RWPE1 (cell line): Measurements from ENCODE around the gene IFI44.

Source experiments
- CTCF ChIA-PET: fragments of 350-600 bp; sonication (Branson Sonifier 250); formaldehyde crosslinking; extraction: SDS; loops from one replicate; lab custom pipeline; 2021; lab: Yijun Ruan, JAX
- POLR2A ChIA-PET: fragments of 400-600 bp; formaldehyde crosslinking; extraction: SDS; loops from one replicate; lab custom pipeline; 2020; ENCODE audit warnings: antibody characterized with exemption; ENCODE audit not compliant: low non-redundant PET; lab: Yijun Ruan, JAX
- DNase-seq: peaks from one replicate; pipeline ENCODE4 v3.0.0; 2012; ENCODE audit warnings: low spot score
- H3K27ac ChIP-seq: fragments of 450-650 bp; 2 replicates; pipeline ENCODE4 v1.5.1; 2017
- CTCF ChIP-seq: fragments of 450-650 bp; conservative IDR thresholded peaks from 2 replicates; pipeline ENCODE4 v1.5.1; 2017; ENCODE audit warnings: low read depth, mild to moderate bottlenecking

Gene IFI44

GRCh38 chr1:78690516-78690915, 40.9 kb downstream of the IFI44 start:
- no peak for DNase-seq
- ChIA-PET POLR2A (no interaction called here), CTCF (interaction anchor here (0.6 kb wide), 1 partner anchor 62 kb away, joined by 4 read pairs; no protein-coding TSS in a partner anchor)

GRCh38 chr1:78691995-78692747, 42.5 kb downstream of the IFI44 start:
- H3K27ac ChIP-seq, result no peak overlapping the region
- TF ChIP-seq CTCF, result no peak
- ChIA-PET POLR2A (no interaction called here), CTCF (no interaction called here)
- DNase-seq, result peak; percentile 40

More at GRCh38 chr1:78690516-78690915, 40.9 kb downstream of the IFI44 start:
- TF ChIP-seq CTCF, result no peak
- H3K27ac ChIP-seq, result no peak overlapping the region

GRCh38 chr1:78699813-78700212, 50.2 kb downstream of the IFI44 start:
- no peak overlapping the region for H3K27ac ChIP-seq
- ChIA-PET POLR2A (no interaction called here), CTCF (interaction anchor here (0.6 kb wide), 1 partner anchor 1973 kb away, joined by 3 read pairs; no protein-coding TSS in a partner anchor)
- TF ChIP-seq CTCF, result no peak
- DNase-seq, result no peak

GRCh38 chr1:78702426-78702825, 52.8 kb downstream of the IFI44 start:
- no peak for DNase-seq
- ChIA-PET CTCF (no interaction called here), POLR2A (no interaction called here)
- no peak overlapping the region for H3K27ac ChIP-seq
- TF ChIP-seq CTCF, result no peak

GRCh38 chr1:78703806-78704205, 54.2 kb downstream of the IFI44 start:
- no peak for TF ChIP-seq CTCF
- H3K27ac ChIP-seq, result no peak overlapping the region
- ChIA-PET POLR2A (no interaction called here), CTCF (no interaction called here)
- DNase-seq, result no peak

GRCh38 chr1:78712467-78713051, 62.9 kb downstream of the IFI44 start:
- no peak overlapping the region for H3K27ac ChIP-seq
- TF ChIP-seq CTCF, result no peak
- ChIA-PET POLR2A (no interaction called here), CTCF (no interaction called here)
- DNase-seq, result no peak
